Left renal pelvis (tissue), 4 donors: Measurements from ENCODE around the gene NBPF19. TPM values are rescaled to one million over a fixed set of nuclear protein-coding genes. Genes with fewer than 3 reads are reported as not detected.
"Not testable (repeated sequence)": the region's sequence is repeated elsewhere in the genome, so short reads cannot be mapped to it uniquely, and the experiment has no call there.

ENCODE experiments used
- DNase-seq, 4 donors: peaks; one replicate each; pipeline ENCODE4 v3.0.0-alpha.2; 2013; ENCODE audit warnings: low read depth in 4 of 4, low spot score in 3 of 4
- polyA plus RNA-seq, 4 donors: library from polyadenylated mRNA; unstranded; fragments of 120-200 nt; gene quantifications; one replicate each; pipeline ENCODE4 v1.2.1, GENCODE V29; 2013; ENCODE audit not compliant: insufficient read length in 4 of 4

Gene NBPF19
- 10 to 100 TPM; 12.1 to 21.6 (median 15.1) TPM for polyA plus RNA-seq

GRCh38 chr1:149474745-149475144, at the start of gene NBPF19:
NBPF19 (plus strand) TSS chr1:149475045; CDS start chr1:149475933, 888 bp downstream.
- DNase-seq = not testable (repeated sequence)

GRCh38 chr1:149428317-149428716, 46.5 kb upstream of the NBPF19 start:
- DNase-seq = not testable (repeated sequence)

- DNase-seq = peak in 3 of 4 donors; percentile 23 to 32 (median 27)
Measured at GRCh38 chr1:149445451-149445850, 29.4 kb upstream of the NBPF19 start.

- not testable (repeated sequence) for DNase-seq
Measured at GRCh38 chr1:149452196-149452595, 22.6 kb upstream of the NBPF19 start.

GRCh38 chr1:149452652-149453051, 22.2 kb upstream of the NBPF19 start:
- not testable (repeated sequence) for DNase-seq

- peak; percentile 10 to 28 (median 16) for DNase-seq
Measured at GRCh38 chr1:149558350-149558825, 83.5 kb downstream of the NBPF19 start.

GRCh38 chr1:149561806-149562205, 87.0 kb downstream of the NBPF19 start:
- not testable (repeated sequence) for DNase-seq

GRCh38 chr1:149565485-149565884, 90.6 kb downstream of the NBPF19 start:
- not testable (repeated sequence) for DNase-seq

- not testable (repeated sequence) for DNase-seq
Measured at GRCh38 chr1:149572763-149573162, 97.9 kb downstream of the NBPF19 start.

GRCh38 chr1:149585592-149585991, 110.7 kb downstream of the NBPF19 start:
- not testable (repeated sequence) for DNase-seq

Other genes starting within 250 kb of the NBPF19 start
- not detected for gene PPIAL4C, start 108.8 kb downstream of the NBPF19 start, polyA plus RNA-seq